ENCODE data around the gene PCNA.

DNA sequence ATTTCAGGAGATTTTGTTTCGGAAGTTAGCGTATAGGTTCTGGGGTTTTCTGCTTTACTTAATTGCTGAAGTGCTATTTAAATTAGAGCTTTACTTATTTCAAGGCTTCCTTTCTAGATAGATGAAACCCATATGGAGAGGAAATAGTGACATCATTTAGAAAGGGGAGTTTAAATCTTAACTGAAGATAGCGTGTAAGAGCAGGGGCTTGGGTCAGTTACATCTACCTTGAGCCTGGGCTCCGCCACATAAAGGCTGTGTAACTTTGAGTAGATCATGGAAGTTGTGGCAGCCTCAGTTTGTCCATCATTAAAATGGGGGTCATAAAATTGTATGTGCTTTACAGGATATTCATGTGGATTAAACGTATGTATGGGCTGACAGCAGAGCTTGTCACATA lies 11.7 kb upstream of the PCNA start:
- TF ChIP-seq CTCF (IDR thresholded peaks at IDR 0.05) = no peak
- no peak for TF ChIP-seq POLR2AphosphoS5 (IDR thresholded peaks at IDR 0.05)
- no peak for TF ChIP-seq POLR2A (IDR thresholded peaks at IDR 0.05)

All from prostate gland (tissue), 2 donors.